Measurements from ENCODE around the gene ANO9. TPM values are rescaled to one million over a fixed set of nuclear protein-coding genes. Genes with fewer than 3 reads are reported as not detected.

The ANO9 gene
- polyA plus RNA-seq (2013, experiment 1 of 2; ENCODE audit: insufficient read length) = 0.07 TPM
- 0.42 TPM for polyA plus RNA-seq (2013, experiment 2 of 2; ENCODE audit: insufficient read length)

- no peak for DNase-seq
Measured at GRCh38 chr11:441418-442274, at the start of gene ANO9. ANO9 (minus strand) TSS chr11:442011; CDS start chr11:441926, 85 bp downstream.

- no peak for DNase-seq
Measured at GRCh38 chr11:491358-491757, 49.5 kb upstream of the ANO9 start.

GRCh38 chr11:490930-491260, 49.1 kb upstream of the ANO9 start:
- DNase-seq = no peak

GRCh38 chr11:490186-490929, 48.5 kb upstream of the ANO9 start:
- DNase-seq = no peak

GRCh38 chr11:489610-490185, 47.9 kb upstream of the ANO9 start:
- DNase-seq = no peak

GRCh38 chr11:488992-489391, 47.2 kb upstream of the ANO9 start:
- DNase-seq = no peak

GRCh38 chr11:488579-488978, 46.8 kb upstream of the ANO9 start:
- DNase-seq = no peak

GRCh38 chr11:488062-488461, 46.3 kb upstream of the ANO9 start:
- DNase-seq = no peak

- DNase-seq = no peak
Measured at GRCh38 chr11:487571-488021, 45.8 kb upstream of the ANO9 start.

GRCh38 chr11:486189-486588, 44.4 kb upstream of the ANO9 start:
- no peak for DNase-seq

- DNase-seq = no peak
Measured at GRCh38 chr11:484616-485015, 42.8 kb upstream of the ANO9 start.

GRCh38 chr11:479311-479710, 37.5 kb upstream of the ANO9 start:
- no peak for DNase-seq

- DNase-seq = no peak
Measured at GRCh38 chr11:477052-477715, 35.4 kb upstream of the ANO9 start.

- DNase-seq = no peak
Measured at GRCh38 chr11:476416-476815, 34.6 kb upstream of the ANO9 start.

- no peak for DNase-seq
Measured at GRCh38 chr11:475941-476340, 34.1 kb upstream of the ANO9 start.

GRCh38 chr11:474914-475506, 33.2 kb upstream of the ANO9 start:
- DNase-seq = no peak

GRCh38 chr11:473962-474785, 32.4 kb upstream of the ANO9 start:
- DNase-seq = no peak

GRCh38 chr11:473415-473814, 31.6 kb upstream of the ANO9 start:
- DNase-seq = no peak

GRCh38 chr11:472816-473215, 31.0 kb upstream of the ANO9 start:
- DNase-seq = no peak

GRCh38 chr11:472272-472671, 30.5 kb upstream of the ANO9 start:
- DNase-seq = no peak

GRCh38 chr11:471468-472145, 29.8 kb upstream of the ANO9 start:
- DNase-seq = no peak
